ENCODE data around the gene PCSK6. TPM values are rescaled to one million over a fixed set of nuclear protein-coding genes. Genes with fewer than 3 reads are reported as not detected.

The PCSK6 gene
- total RNA-seq, 3 donors from 2014 or later = 7.2 to 19.7 (median 18.0) TPM

DNA sequence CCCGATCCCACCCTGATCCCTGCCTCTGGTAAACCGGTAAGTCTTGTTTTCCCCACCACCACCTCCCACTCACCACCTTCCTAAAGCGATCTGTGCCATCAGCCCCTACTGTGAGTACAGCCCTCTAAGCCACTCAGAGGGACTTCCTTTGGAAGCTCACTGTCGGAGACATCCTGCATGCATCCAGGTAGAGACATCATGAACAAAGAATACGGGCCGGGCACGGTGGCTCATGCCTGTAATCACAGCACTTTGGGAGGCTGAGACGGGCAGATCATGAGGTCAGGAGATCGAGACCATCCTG is 13.7 kb upstream of the PCSK6 start:
- Histone ChIP-seq H3K9me3 (no peaks in the 10 kb centered on the region), H3K27ac (no peak overlapping the region), H3K36me3 (no peaks in the 10 kb centered on the region), H3K27me3 (peaks cover 0 to 17% of the 10 kb centered on the region in 2 donors), H3K4me1 (no peaks in the 10 kb centered on the region), H3K4me3 (no peak overlapping the region)
- intact Hi-C loops (cut with DNase I; ENCODE audit: low total_unique reads) = no loop called here
- DNase-seq (ENCODE audit: low spot score in 2 of 2) = peak in 1 of 2 donors; percentile 10
- TF ChIP-seq, protein P1, sequence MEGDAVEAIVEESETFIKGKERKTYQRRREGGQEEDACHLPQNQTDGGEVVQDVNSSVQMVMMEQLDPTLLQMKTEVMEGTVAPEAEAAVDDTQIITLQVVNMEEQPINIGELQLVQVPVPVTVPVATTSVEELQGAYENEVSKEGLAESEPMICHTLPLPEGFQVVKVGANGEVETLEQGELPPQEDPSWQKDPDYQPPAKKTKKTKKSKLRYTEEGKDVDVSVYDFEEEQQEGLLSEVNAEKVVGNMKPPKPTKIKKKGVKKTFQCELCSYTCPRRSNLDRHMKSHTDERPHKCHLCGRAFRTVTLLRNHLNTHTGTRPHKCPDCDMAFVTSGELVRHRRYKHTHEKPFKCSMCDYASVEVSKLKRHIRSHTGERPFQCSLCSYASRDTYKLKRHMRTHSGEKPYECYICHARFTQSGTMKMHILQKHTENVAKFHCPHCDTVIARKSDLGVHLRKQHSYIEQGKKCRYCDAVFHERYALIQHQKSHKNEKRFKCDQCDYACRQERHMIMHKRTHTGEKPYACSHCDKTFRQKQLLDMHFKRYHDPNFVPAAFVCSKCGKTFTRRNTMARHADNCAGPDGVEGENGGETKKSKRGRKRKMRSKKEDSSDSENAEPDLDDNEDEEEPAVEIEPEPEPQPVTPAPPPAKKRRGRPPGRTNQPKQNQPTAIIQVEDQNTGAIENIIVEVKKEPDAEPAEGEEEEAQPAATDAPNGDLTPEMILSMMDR (IDR thresholded peaks at IDR 0.05) = no peak
- TF ChIP-seq POLR2AphosphoS5 (IDR thresholded peaks at IDR 0.05) = no peak
- TF ChIP-seq POLR2A (IDR thresholded peaks at IDR 0.05) = no peak

DNA sequence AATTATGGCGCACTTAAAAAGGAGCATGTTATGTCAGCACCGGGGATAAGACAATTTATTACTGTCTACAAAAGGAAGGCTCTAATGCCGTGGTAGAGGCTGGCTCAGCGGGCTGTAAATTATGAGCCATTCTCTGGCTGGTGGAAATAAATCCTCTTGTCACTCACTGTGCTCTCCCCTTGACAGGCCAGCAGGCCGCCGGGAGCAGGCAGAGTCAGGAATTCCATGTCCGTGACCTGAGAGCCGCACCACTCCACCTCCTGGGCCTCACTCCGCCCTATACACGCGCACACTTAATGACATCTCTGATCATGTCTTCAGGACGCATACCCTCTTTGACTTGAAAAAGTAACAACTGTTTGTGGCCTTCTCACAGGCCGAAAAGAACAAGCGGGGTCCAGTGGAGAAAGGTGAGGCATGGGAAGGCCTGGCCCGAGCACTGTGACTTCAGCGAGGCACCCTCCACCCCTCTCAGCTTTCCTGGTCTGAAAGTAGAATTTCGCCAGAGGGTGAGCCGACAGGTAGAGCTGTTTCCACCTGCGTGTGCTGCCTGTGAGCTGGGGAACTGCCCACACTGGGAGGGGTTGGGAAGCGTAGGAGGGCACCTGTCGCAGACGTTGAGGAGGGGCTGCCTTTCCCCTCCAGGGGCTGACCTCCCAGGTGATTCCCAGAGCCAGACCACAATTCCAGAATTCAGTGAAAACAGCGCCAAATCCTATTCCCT is 13.2 kb upstream of the PCSK6 start:
- intact Hi-C loops (cut with DNase I; ENCODE audit: low total_unique reads) = no loop called here

DNA sequence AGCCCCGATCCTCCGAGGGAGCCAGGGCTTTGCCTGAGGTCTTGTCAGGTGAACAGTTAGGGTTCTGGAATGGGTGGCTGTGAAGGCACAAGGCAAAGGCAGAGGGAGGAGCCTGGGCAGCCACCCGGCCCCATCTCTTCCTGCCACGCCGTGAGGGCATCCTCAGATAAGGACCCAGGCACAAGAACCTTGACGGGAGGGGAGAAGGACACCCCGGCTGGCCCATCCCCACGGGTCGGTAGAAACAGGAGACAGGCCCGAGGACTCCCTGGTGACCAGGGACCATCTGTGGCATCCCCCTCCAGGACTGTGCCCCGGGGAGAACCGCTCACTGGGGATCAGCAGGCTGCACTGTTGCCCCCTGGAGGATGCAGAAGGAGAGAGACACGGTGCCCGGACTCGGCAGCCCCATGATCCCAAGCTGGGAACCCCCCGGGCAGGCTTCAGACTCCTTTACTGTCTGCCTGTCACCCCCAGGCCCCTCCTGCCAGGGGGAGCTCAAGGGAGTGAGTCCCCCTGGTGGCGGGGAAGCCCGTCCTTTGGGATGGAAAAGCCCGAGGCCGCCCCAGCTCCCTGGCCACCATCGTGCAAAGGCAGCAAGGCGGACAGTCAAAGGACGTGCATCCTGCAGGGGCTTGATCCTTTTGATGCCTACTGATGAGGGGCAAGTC is 12.3 kb upstream of the PCSK6 start:
- intact Hi-C loops (cut with DNase I; ENCODE audit: low total_unique reads) = no loop called here
- peak in 1 of 2 donors; percentile 15 for DNase-seq (ENCODE audit: low spot score in 2 of 2)
- Histone ChIP-seq H3K4me1 (no peaks in the 10 kb centered on the region), H3K36me3 (no peaks in the 10 kb centered on the region), H3K4me3 (peak overlapping the region in 1 of 3 donors; percentile 3), H3K9me3 (no peaks in the 10 kb centered on the region), H3K27ac (no peak overlapping the region), H3K27me3 (peaks cover 0 to 20% of the 10 kb centered on the region in 2 donors)
- TF ChIP-seq, protein P1 (IDR thresholded peaks at IDR 0.05) = peak in 2 of 3 donors; percentile 23 to 59
- TF ChIP-seq POLR2AphosphoS5 (IDR thresholded peaks at IDR 0.05) = no peak
- TF ChIP-seq POLR2A (IDR thresholded peaks at IDR 0.05) = no peak

More for the DNA sequence above, 13.2 kb upstream of the PCSK6 start:
- Histone ChIP-seq H3K4me3 (no peak overlapping the region), H3K27me3 (peaks cover 0 to 17% of the 10 kb centered on the region in 2 donors), H3K9me3 (no peaks in the 10 kb centered on the region), H3K36me3 (no peaks in the 10 kb centered on the region), H3K27ac (no peak overlapping the region), H3K4me1 (no peaks in the 10 kb centered on the region)
- TF ChIP-seq POLR2AphosphoS5 (IDR thresholded peaks at IDR 0.05) (no peak), POLR2A (IDR thresholded peaks at IDR 0.05) (no peak)
- TF ChIP-seq, protein P1 (IDR thresholded peaks at IDR 0.05) = no peak
- DNase-seq (ENCODE audit: low spot score in 2 of 2) = peak in 1 of 2 donors; percentile 10

DNA sequence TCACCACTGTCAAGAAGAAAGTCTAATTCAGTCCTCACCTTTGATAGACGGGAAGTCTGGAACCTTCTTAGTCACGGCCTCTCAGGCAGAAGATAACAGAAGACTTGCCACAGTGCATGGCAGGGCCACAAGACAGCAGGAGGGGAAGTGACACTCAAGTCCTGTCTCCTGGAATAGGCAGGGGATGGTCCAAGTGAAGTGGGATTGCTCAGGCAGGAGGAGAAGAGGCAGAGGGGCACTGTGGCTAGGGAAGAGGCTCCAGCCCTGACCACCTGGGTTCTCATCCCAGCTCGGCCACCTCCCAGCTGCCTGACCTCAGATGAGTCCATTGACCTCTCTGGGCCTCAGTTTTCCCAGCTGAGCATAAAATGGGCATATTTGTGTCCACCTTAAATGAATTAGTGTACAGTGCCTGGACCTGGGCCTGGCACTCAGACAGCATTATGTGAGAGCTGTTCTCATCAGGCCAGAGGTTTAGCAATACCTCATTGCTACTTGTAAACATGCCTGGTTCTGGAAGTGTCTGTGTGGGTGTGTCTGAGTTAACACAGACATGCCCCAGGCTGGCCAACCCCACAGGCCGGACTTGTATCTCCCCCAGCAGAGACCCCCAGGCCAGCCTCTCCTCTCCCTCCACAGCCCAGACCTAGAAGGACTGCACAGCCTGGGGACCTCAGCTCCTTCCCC is 11.5 kb upstream of the PCSK6 start:
- Histone ChIP-seq H3K36me3 (no peaks in the 10 kb centered on the region), H3K27ac (no peak overlapping the region), H3K4me3 (no peak overlapping the region), H3K9me3 (no peaks in the 10 kb centered on the region), H3K4me1 (no peaks in the 10 kb centered on the region), H3K27me3 (peaks cover 0 to 28% of the 10 kb centered on the region in 2 donors)
- intact Hi-C loops (cut with DNase I; ENCODE audit: low total_unique reads) = no loop called here
- no peak for TF ChIP-seq POLR2A (IDR thresholded peaks at IDR 0.05)
- TF ChIP-seq, protein P1 (IDR thresholded peaks at IDR 0.05) = no peak
- TF ChIP-seq POLR2AphosphoS5 (IDR thresholded peaks at IDR 0.05) = no peak
- DNase-seq (ENCODE audit: low spot score in 2 of 2) = peak in 1 of 2 donors; percentile 16
